ENCODE results near the gene SCUBE2.

SCUBE2 gene

GRCh38 chr11:9039198-9039597, 52.2 kb downstream of the SCUBE2 start:
- no peaks in the 10 kb centered on the region for H3K79me2 ChIP-seq (ENCODE audit: insufficient read depth, low read length)
- no peak overlapping the region for H3K4me3 ChIP-seq (ENCODE audit: insufficient read depth, low read length, poor library complexity, severe bottlenecking)
- H4K20me1 ChIP-seq (ENCODE audit: low read depth, low read length): no peaks in the 10 kb centered on the region
- H3K9ac ChIP-seq (ENCODE audit: low read length): no peak overlapping the region
- H3K27ac ChIP-seq (ENCODE audit: low read depth, low read length): no peak overlapping the region
- no peaks in the 10 kb centered on the region for H3K9me3 ChIP-seq (ENCODE audit: insufficient read depth, low read length)
- no peaks in the 10 kb centered on the region for H3F3A ChIP-seq (ENCODE audit: insufficient read depth)
- 0 out of 2 replicates have a peak, but pooled peaks cover 3% of the 10 kb centered on the region for H3K27me3 ChIP-seq (ENCODE audit: low read length)
- no peak overlapping the region for H3K4me2 ChIP-seq (ENCODE audit: low read depth, low read length, poor library complexity, severe bottlenecking)
- no peaks in the 10 kb centered on the region for H3K9me2 ChIP-seq (replicated peaks; ENCODE audit: insufficient read depth, low read length)
- no peaks in the 10 kb centered on the region for H3K36me3 ChIP-seq (ENCODE audit: low read length)
- TF ChIP-seq CTCF (IDR thresholded peaks at IDR 0.05; ENCODE audit: insufficient read depth, low read length, poor library complexity, severe bottlenecking) (no peak), EZH2phosphoT487 (conservative IDR thresholded peaks at IDR 0.05; ENCODE audit: low read length) (no peak)
- H2AFZ ChIP-seq (ENCODE audit: low read depth, low read length, severe bottlenecking): no peak overlapping the region

- TF ChIP-seq CTCF (IDR thresholded peaks at IDR 0.05; ENCODE audit: insufficient read depth, low read length, poor library complexity, severe bottlenecking): no peak
- no peak for TF ChIP-seq EZH2phosphoT487 (conservative IDR thresholded peaks at IDR 0.05; ENCODE audit: low read length)
- Histone ChIP-seq H4K20me1 (ENCODE audit: low read depth, low read length) (no peaks in the 10 kb centered on the region), H3K27ac (ENCODE audit: low read depth, low read length) (no peak overlapping the region), H3K9ac (ENCODE audit: low read length) (no peak overlapping the region), H3K27me3 (ENCODE audit: low read length) (0 out of 2 replicates have a peak, but pooled peaks cover 3% of the 10 kb centered on the region), H3F3A (ENCODE audit: insufficient read depth) (no peaks in the 10 kb centered on the region), H3K4me2 (ENCODE audit: low read depth, low read length, poor library complexity, severe bottlenecking) (no peak overlapping the region), H3K9me2 (replicated peaks; ENCODE audit: insufficient read depth, low read length) (no peaks in the 10 kb centered on the region), H2AFZ (ENCODE audit: low read depth, low read length, severe bottlenecking) (no peak overlapping the region), H3K9me3 (ENCODE audit: insufficient read depth, low read length) (no peaks in the 10 kb centered on the region), H3K36me3 (ENCODE audit: low read length) (no peaks in the 10 kb centered on the region), H3K79me2 (ENCODE audit: insufficient read depth, low read length) (no peaks in the 10 kb centered on the region), H3K4me3 (ENCODE audit: insufficient read depth, low read length, poor library complexity, severe bottlenecking) (no peak overlapping the region)
Measured at GRCh38 chr11:9038541-9038940, 52.9 kb downstream of the SCUBE2 start.

DNA sequence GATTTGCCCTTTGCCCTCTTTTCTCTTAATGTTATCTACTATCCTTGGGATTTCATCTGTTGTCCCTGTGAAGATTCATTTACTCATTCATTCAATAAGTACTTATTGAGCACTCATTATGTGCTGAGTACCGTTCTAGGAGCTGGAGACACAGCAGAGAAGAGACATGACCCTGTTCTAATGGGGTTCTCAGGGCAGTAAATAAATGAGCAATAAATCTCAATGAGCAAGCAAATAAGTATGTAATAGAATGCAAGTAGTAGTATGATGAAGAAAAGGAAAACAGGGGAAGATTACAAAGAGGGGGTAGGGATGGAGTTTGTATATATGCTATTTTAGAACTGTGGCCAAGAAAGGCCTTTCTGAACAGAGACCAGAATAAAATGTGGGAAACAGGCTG, 53.4 kb downstream of the SCUBE2 start:
- no peaks in the 10 kb centered on the region for H3K79me2 ChIP-seq (ENCODE audit: insufficient read depth, low read length)
- no peaks in the 10 kb centered on the region for H3K36me3 ChIP-seq (ENCODE audit: low read length)
- no peak overlapping the region for H3K27ac ChIP-seq (ENCODE audit: low read depth, low read length)

More for the DNA sequence above, 53.4 kb downstream of the SCUBE2 start:
- TF ChIP-seq EZH2phosphoT487 (conservative IDR thresholded peaks at IDR 0.05; ENCODE audit: low read length): no peak
- no peak for TF ChIP-seq CTCF (IDR thresholded peaks at IDR 0.05; ENCODE audit: insufficient read depth, low read length, poor library complexity, severe bottlenecking)
- H3K9me2 ChIP-seq (replicated peaks; ENCODE audit: insufficient read depth, low read length): no peaks in the 10 kb centered on the region
- no peaks in the 10 kb centered on the region for H3K9me3 ChIP-seq (ENCODE audit: insufficient read depth, low read length)
- H3K4me2 ChIP-seq (ENCODE audit: low read depth, low read length, poor library complexity, severe bottlenecking): no peak overlapping the region
- H2AFZ ChIP-seq (ENCODE audit: low read depth, low read length, severe bottlenecking): no peak overlapping the region
- 0 out of 2 replicates have a peak, but pooled peaks cover 3% of the 10 kb centered on the region for H3K27me3 ChIP-seq (ENCODE audit: low read length)
- H3K9ac ChIP-seq (ENCODE audit: low read length): no peak overlapping the region
- no peaks in the 10 kb centered on the region for H4K20me1 ChIP-seq (ENCODE audit: low read depth, low read length)
- no peaks in the 10 kb centered on the region for H3F3A ChIP-seq (ENCODE audit: insufficient read depth)
- no peak overlapping the region for H3K4me3 ChIP-seq (ENCODE audit: insufficient read depth, low read length, poor library complexity, severe bottlenecking)
